VCaP (cell line): Measurements from ENCODE around the gene ZBBX.

Experiments
- H3K27ac ChIP-seq: fragments of 450-650 bp; 2 replicates; pipeline ENCODE4 v1.5.1; 2017
- TF ChIP-seq, protein P1 (sequence below): fragments of 450-650 bp; conservative IDR thresholded peaks from 2 replicates; pipeline ENCODE4 v1.5.1; 2017; ENCODE audit warnings: mild to moderate bottlenecking, moderate library complexity

The ZBBX gene

DNA sequence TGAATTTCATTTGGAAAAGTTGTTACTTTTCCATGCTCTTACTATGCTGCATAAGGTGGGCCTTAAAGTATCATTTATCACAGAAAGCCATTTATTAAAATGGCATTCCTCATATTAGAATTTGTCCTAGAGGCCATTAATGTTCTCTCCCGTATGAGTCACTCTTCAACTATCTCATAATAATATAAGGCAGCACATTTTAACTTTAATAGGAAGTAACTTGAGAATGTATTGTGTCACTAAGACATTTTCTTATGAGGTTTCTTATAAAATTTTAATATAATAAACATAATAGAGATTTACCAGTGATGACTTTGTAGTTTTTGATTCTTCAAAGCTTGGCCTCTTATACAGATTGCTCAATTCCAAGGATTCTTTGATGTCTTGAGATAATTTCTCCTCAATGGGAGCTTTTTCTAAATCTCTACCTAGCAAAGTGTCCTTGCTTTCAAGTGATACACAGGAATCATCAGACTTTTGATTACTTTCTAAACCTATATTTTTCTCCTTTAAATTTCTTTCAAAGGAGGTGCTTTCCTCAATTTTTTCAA, 74.7 kb downstream of the ZBBX start:
- TF ChIP-seq, protein P1, sequence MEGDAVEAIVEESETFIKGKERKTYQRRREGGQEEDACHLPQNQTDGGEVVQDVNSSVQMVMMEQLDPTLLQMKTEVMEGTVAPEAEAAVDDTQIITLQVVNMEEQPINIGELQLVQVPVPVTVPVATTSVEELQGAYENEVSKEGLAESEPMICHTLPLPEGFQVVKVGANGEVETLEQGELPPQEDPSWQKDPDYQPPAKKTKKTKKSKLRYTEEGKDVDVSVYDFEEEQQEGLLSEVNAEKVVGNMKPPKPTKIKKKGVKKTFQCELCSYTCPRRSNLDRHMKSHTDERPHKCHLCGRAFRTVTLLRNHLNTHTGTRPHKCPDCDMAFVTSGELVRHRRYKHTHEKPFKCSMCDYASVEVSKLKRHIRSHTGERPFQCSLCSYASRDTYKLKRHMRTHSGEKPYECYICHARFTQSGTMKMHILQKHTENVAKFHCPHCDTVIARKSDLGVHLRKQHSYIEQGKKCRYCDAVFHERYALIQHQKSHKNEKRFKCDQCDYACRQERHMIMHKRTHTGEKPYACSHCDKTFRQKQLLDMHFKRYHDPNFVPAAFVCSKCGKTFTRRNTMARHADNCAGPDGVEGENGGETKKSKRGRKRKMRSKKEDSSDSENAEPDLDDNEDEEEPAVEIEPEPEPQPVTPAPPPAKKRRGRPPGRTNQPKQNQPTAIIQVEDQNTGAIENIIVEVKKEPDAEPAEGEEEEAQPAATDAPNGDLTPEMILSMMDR = no peak
- no peak overlapping the region for H3K27ac ChIP-seq

DNA sequence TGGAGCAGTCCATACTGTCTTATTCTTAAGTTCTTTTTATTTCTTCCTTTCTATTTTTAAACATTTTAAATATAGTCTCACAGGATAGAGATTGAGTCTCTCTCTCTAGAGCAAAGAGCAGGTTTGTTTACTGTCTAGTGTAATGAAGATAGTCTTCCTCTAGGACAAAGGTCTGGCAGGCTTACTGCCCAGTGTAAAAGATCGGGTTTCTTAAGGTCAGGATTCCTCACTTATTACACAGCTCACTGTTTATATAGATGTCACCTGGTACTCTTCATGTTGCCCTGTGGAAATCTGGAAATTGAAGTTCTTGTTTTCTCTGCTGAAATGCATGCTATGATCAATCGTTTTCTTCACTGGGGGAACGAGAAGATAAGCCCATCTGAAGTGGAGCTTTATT, 76.0 kb downstream of the ZBBX start:
- no peak overlapping the region for H3K27ac ChIP-seq
- TF ChIP-seq, protein P1 = no peak

DNA sequence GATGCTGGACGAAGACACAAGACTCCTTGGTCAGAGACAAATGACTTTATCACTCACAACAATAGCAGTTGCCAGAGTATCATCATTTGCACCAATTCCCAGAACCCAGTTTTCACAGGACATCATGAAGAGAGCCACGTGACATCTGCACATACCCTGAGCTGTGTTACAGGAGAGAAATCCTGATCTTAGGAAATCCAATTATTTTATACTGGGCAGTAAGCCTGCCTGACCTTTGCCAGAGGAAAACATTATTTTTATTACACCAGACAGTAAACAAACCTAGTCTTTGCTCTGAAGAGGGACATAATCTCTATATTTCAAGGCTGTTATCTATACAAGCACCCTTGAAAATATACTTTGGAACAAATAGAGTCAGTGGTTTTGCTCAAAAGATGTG, 77.4 kb downstream of the ZBBX start:
- H3K27ac ChIP-seq = no peak overlapping the region
- TF ChIP-seq, protein P1 = no peak

DNA sequence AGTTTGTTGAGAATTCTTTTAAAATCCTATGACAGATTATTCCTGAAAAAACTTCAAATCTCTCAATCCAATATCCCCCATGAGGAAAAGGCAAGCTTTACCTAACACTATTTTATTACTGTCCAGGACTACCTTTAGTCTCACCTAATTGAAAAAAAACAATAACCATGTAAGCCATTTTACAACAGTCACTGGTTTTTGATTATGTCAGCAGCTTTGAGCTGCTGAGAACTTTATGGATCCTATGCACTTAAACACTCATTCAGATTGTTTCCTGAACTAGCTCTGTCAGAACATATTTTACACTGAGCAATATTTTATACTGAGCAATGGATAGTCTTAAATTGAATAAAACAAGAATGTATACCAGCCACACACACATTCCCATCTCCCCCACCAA, 79.9 kb downstream of the ZBBX start:
- TF ChIP-seq, protein P1 = no peak
- H3K27ac ChIP-seq = no peak overlapping the region

DNA sequence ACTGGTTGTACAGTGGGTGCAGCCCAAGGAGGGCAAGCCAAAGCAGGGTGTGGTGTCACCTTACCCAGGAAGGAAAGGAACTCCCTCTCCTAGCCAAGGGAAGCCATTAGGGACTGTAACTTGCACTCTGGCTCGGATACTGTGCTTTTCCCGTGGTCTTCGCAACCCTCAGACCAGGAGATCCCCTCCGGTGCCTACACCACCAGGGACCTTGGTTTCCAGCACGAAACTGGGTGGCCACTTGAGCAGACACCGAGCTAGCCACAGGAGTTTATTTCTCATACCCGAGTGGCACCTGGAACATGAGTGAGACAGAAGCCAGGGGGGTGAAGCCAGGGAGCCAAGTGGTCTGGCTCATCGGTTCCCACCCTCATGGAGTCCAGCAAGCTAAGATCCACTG, 90.7 kb downstream of the ZBBX start:
- no peak overlapping the region for H3K27ac ChIP-seq
- TF ChIP-seq, protein P1 = no peak

DNA sequence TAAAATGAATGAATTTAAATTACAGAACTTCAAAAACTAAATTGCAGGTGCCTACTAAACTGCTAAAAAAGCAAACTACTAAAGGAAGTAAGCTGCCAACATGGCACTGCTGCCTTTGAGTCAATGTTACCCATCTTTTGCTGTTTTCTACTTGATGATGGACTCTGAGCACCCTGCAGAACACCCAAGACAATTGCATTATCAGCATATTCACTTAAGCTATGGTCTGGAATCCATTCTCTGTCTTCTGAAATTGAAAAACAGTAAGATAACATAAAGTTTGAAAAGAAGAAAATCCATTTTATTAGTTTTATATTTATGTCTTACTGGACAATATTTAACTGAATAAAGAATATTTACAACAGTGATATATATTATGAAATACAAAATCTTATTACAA, 91.4 kb downstream of the ZBBX start:
- H3K27ac ChIP-seq = no peak overlapping the region
- TF ChIP-seq, protein P1 = no peak

DNA sequence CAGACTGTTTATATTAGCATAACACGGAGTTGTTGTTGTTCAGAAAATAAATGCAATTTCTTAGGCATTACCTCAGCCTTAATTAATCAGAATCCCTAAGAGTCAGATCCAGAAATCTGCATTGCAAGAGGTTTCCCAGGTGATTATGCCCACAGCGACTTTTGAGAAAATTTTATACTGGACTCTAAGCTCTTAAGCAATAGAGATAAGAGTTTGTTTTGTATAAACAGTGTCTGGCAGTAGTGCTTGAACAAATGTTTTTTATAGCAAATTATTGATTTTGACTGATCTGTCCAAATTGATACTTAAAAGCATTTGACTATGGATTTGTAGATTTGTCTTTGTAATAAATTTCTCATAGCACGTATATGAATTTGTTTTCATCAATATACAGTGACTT, 92.8 kb downstream of the ZBBX start:
- H3K27ac ChIP-seq = no peak overlapping the region
- TF ChIP-seq, protein P1 = no peak
